ENCODE data around the gene RBMS3. TPM values are rescaled to one million over a fixed set of nuclear protein-coding genes. Genes with fewer than 3 reads are reported as not detected.

Gene RBMS3
- total and polyA plus RNA-seq, 2 of the 13 experiments (the other 11 are each of a cell fraction or from before 2014, with no cell fraction given), result not detected

DNA sequence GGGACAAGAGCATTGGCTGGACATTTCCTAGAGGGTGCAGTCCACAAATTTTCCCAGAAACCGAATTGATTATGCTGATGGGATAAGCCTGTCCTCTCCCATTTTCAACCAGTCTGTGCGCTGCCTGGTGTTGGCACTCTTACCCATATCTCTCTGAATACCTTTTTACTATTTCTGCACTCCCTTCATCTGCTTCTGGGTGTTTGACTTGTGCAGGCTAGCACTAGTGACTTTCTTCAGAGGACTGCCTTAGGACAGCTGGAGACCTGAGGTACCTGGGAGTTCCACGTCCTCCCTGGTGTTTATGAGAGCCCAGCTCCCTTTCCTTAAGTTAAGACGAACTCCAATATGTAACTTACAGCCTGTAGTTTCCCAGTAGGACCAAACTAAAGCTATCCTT is 50.2 kb downstream of the RBMS3 start (continued):
- TF ChIP-seq, protein P1, sequence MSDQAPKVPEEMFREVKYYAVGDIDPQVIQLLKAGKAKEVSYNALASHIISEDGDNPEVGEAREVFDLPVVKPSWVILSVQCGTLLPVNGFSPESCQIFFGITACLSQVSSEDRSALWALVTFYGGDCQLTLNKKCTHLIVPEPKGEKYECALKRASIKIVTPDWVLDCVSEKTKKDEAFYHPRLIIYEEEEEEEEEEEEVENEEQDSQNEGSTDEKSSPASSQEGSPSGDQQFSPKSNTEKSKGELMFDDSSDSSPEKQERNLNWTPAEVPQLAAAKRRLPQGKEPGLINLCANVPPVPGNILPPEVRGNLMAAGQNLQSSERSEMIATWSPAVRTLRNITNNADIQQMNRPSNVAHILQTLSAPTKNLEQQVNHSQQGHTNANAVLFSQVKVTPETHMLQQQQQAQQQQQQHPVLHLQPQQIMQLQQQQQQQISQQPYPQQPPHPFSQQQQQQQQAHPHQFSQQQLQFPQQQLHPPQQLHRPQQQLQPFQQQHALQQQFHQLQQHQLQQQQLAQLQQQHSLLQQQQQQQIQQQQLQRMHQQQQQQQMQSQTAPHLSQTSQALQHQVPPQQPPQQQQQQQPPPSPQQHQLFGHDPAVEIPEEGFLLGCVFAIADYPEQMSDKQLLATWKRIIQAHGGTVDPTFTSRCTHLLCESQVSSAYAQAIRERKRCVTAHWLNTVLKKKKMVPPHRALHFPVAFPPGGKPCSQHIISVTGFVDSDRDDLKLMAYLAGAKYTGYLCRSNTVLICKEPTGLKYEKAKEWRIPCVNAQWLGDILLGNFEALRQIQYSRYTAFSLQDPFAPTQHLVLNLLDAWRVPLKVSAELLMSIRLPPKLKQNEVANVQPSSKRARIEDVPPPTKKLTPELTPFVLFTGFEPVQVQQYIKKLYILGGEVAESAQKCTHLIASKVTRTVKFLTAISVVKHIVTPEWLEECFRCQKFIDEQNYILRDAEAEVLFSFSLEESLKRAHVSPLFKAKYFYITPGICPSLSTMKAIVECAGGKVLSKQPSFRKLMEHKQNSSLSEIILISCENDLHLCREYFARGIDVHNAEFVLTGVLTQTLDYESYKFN (CRISPR knock-in tag; conservative IDR thresholded peaks at IDR 0.05), result no peak
- TF ChIP-seq ZNF577 (CRISPR knock-in tag; IDR thresholded peaks at IDR 0.05; ENCODE audit: borderline replicate concordance, low read depth), result no peak
- TF ChIP-seq, protein P2, sequence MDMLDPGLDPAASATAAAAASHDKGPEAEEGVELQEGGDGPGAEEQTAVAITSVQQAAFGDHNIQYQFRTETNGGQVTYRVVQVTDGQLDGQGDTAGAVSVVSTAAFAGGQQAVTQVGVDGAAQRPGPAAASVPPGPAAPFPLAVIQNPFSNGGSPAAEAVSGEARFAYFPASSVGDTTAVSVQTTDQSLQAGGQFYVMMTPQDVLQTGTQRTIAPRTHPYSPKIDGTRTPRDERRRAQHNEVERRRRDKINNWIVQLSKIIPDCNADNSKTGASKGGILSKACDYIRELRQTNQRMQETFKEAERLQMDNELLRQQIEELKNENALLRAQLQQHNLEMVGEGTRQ (IDR thresholded peaks at IDR 0.05; ENCODE audit: low read depth, low read length), result no peak
- TF ChIP-seq, protein P2 (CRISPR knock-in tag; IDR thresholded peaks at IDR 0.05; ENCODE audit: borderline replicate concordance), result no peak
- no peak for TF ChIP-seq CEBPG (CRISPR knock-in tag; IDR thresholded peaks at IDR 0.05)
- TF ChIP-seq, protein P3, sequence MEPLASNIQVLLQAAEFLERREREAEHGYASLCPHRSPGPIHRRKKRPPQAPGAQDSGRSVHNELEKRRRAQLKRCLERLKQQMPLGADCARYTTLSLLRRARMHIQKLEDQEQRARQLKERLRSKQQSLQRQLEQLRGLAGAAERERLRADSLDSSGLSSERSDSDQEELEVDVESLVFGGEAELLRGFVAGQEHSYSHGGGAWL (CRISPR knock-in tag; IDR thresholded peaks at IDR 0.05), result no peak
- no peak for TF ChIP-seq ISL2 (CRISPR knock-in tag; IDR thresholded peaks at IDR 0.05)
- TF ChIP-seq ZNF143 (CRISPR knock-in tag; IDR thresholded peaks at IDR 0.05), result no peak
- no peak for TF ChIP-seq THYN1 (CRISPR knock-in tag; IDR thresholded peaks at IDR 0.05; ENCODE audit: borderline replicate concordance, low read depth)
